ENCODE data around the gene ATP4B. TPM values are rescaled to one million over a fixed set of nuclear protein-coding genes. Genes with fewer than 3 reads are reported as not detected.

ATP4B gene
- total RNA-seq, 1 experiment from 2014 or later: not detected

DNA sequence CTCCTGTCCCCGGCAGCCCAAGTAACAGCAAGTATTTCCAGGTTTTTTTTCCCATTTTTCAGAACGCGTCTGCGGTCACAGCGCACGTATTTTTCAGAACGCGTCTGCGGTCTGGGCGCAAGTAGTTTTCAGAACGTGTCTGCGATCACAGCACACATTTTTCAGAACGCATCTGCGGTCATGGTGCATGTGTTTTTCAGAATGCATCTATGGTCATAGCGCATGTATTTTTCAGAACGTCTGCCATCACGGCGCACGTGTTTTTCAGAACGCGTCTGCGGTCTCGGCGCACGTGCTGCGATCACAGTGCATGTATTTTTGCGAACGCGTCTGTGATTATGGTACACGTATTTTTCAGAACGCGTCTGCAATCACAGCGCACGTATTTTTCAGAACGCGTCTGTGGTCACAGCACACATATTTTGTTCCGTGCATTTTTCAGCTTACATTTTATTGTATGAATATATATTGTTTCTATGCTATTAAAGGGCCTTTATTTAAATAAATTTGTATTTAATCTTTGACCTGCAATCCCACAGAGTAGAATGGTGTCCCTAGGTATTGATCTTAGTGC is 19.7 kb downstream of the ATP4B start (continued):
- no peak for TF ChIP-seq STAT6 (CRISPR knock-in tag; conservative IDR thresholded peaks at IDR 0.05; ENCODE audit: low read depth)
- no peak for TF ChIP-seq ESRRA (CRISPR knock-in tag; IDR thresholded peaks at IDR 0.05; ENCODE audit: borderline replicate concordance)
- TF ChIP-seq, protein P1, sequence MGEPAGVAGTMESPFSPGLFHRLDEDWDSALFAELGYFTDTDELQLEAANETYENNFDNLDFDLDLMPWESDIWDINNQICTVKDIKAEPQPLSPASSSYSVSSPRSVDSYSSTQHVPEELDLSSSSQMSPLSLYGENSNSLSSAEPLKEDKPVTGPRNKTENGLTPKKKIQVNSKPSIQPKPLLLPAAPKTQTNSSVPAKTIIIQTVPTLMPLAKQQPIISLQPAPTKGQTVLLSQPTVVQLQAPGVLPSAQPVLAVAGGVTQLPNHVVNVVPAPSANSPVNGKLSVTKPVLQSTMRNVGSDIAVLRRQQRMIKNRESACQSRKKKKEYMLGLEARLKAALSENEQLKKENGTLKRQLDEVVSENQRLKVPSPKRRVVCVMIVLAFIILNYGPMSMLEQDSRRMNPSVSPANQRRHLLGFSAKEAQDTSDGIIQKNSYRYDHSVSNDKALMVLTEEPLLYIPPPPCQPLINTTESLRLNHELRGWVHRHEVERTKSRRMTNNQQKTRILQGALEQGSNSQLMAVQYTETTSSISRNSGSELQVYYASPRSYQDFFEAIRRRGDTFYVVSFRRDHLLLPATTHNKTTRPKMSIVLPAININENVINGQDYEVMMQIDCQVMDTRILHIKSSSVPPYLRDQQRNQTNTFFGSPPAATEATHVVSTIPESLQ (CRISPR knock-in tag; IDR thresholded peaks at IDR 0.05): no peak
- no peak for TF ChIP-seq ZNF232 (CRISPR knock-in tag; IDR thresholded peaks at IDR 0.05)
- TF ChIP-seq, protein P2, sequence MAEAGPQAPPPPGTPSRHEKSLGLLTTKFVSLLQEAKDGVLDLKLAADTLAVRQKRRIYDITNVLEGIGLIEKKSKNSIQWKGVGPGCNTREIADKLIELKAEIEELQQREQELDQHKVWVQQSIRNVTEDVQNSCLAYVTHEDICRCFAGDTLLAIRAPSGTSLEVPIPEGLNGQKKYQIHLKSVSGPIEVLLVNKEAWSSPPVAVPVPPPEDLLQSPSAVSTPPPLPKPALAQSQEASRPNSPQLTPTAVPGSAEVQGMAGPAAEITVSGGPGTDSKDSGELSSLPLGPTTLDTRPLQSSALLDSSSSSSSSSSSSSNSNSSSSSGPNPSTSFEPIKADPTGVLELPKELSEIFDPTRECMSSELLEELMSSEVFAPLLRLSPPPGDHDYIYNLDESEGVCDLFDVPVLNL (CRISPR knock-in tag; IDR thresholded peaks at IDR 0.05; ENCODE audit: borderline replicate concordance, low read depth): no peak
- no peak for TF ChIP-seq ZNF138 (CRISPR knock-in tag; conservative IDR thresholded peaks at IDR 0.05)

- Mint-ChIP-seq H3K4me3 (no peak overlapping the region), H3K27me3 (ENCODE audit: low read depth) (no peaks in the 10 kb centered on the region), H3K27ac (no peak overlapping the region), H3K9me3 (peaks cover 10% of the 10 kb centered on the region), H3K36me3 (peaks cover 84% of the 10 kb centered on the region), H3K4me1 (no peaks in the 10 kb centered on the region)
- peak; percentile 9 for DNase-seq (ENCODE audit: low spot score)
- CTCF ChIA-PET: no interaction called here
- no peak for ATAC-seq
- POLR2A ChIA-PET: no interaction called here
- TF ChIP-seq, protein P3, sequence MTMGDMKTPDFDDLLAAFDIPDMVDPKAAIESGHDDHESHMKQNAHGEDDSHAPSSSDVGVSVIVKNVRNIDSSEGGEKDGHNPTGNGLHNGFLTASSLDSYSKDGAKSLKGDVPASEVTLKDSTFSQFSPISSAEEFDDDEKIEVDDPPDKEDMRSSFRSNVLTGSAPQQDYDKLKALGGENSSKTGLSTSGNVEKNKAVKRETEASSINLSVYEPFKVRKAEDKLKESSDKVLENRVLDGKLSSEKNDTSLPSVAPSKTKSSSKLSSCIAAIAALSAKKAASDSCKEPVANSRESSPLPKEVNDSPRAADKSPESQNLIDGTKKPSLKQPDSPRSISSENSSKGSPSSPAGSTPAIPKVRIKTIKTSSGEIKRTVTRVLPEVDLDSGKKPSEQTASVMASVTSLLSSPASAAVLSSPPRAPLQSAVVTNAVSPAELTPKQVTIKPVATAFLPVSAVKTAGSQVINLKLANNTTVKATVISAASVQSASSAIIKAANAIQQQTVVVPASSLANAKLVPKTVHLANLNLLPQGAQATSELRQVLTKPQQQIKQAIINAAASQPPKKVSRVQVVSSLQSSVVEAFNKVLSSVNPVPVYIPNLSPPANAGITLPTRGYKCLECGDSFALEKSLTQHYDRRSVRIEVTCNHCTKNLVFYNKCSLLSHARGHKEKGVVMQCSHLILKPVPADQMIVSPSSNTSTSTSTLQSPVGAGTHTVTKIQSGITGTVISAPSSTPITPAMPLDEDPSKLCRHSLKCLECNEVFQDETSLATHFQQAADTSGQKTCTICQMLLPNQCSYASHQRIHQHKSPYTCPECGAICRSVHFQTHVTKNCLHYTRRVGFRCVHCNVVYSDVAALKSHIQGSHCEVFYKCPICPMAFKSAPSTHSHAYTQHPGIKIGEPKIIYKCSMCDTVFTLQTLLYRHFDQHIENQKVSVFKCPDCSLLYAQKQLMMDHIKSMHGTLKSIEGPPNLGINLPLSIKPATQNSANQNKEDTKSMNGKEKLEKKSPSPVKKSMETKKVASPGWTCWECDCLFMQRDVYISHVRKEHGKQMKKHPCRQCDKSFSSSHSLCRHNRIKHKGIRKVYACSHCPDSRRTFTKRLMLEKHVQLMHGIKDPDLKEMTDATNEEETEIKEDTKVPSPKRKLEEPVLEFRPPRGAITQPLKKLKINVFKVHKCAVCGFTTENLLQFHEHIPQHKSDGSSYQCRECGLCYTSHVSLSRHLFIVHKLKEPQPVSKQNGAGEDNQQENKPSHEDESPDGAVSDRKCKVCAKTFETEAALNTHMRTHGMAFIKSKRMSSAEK (CRISPR knock-in tag; IDR thresholded peaks at IDR 0.05; ENCODE audit: borderline replicate concordance): no peak
- TF ChIP-seq STAT6 (CRISPR knock-in tag; conservative IDR thresholded peaks at IDR 0.05; ENCODE audit: low read depth) (no peak), ELF4 (CRISPR knock-in tag; IDR thresholded peaks at IDR 0.05; ENCODE audit: low read depth) (no peak), GRHL2 (CRISPR knock-in tag; IDR thresholded peaks at IDR 0.05; ENCODE audit: insufficient replicate concordance, severe bottlenecking) (no peak), SMAD3 (CRISPR knock-in tag; IDR thresholded peaks at IDR 0.05; ENCODE audit: borderline replicate concordance) (no peak), EMX1 (CRISPR knock-in tag; IDR thresholded peaks at IDR 0.05) (no peak), FOXP1 (CRISPR knock-in tag; IDR thresholded peaks at IDR 0.05; ENCODE audit: borderline replicate concordance) (no peak), MYBL2 (CRISPR knock-in tag; IDR thresholded peaks at IDR 0.05) (no peak), NFYB (CRISPR knock-in tag; conservative IDR thresholded peaks at IDR 0.05; ENCODE audit: low read depth) (no peak), GABPB1 (CRISPR knock-in tag; IDR thresholded peaks at IDR 0.05) (no peak), HMGA2 (CRISPR knock-in tag; IDR thresholded peaks at IDR 0.05) (no peak)
- TF ChIP-seq, protein P4, sequence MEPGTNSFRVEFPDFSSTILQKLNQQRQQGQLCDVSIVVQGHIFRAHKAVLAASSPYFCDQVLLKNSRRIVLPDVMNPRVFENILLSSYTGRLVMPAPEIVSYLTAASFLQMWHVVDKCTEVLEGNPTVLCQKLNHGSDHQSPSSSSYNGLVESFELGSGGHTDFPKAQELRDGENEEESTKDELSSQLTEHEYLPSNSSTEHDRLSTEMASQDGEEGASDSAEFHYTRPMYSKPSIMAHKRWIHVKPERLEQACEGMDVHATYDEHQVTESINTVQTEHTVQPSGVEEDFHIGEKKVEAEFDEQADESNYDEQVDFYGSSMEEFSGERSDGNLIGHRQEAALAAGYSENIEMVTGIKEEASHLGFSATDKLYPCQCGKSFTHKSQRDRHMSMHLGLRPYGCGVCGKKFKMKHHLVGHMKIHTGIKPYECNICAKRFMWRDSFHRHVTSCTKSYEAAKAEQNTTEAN (CRISPR knock-in tag; IDR thresholded peaks at IDR 0.05): no peak
- TF ChIP-seq, protein P5, sequence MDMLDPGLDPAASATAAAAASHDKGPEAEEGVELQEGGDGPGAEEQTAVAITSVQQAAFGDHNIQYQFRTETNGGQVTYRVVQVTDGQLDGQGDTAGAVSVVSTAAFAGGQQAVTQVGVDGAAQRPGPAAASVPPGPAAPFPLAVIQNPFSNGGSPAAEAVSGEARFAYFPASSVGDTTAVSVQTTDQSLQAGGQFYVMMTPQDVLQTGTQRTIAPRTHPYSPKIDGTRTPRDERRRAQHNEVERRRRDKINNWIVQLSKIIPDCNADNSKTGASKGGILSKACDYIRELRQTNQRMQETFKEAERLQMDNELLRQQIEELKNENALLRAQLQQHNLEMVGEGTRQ (CRISPR knock-in tag; IDR thresholded peaks at IDR 0.05): no peak
Observed at GRCh38 chr13:113637262-113638160, 20.5 kb downstream of the ATP4B start.

Measured in WTC11 (cell line).